MM.1S (cell line): ENCODE data around the gene VSNL1.

Source experiments
- EZH2 ChIP-seq: fragments of 300-600 bp; sonication (generic); optimal IDR thresholded peaks from 2 replicates; pipeline ENCODE3; 2017; ENCODE audit warnings: low read depth, mild to moderate bottlenecking, antibody characterized with exemption, low read length, mixed read lengths
- EZH2phosphoT487 ChIP-seq: fragments of 300-600 bp; sonication (generic); IDR thresholded peaks from 2 replicates; pipeline ENCODE4 v1.6.1; 2018; ENCODE audit warnings: antibody characterized with exemption, low read length
- TF ChIP-seq, protein P1 (sequence below): fragments of 300-600 bp; sonication (generic); IDR thresholded peaks from 2 replicates; pipeline ENCODE4 v1.5.1; 2016; ENCODE audit warnings: antibody characterized with exemption, low read length, mixed read lengths

- TF ChIP-seq, protein P1, sequence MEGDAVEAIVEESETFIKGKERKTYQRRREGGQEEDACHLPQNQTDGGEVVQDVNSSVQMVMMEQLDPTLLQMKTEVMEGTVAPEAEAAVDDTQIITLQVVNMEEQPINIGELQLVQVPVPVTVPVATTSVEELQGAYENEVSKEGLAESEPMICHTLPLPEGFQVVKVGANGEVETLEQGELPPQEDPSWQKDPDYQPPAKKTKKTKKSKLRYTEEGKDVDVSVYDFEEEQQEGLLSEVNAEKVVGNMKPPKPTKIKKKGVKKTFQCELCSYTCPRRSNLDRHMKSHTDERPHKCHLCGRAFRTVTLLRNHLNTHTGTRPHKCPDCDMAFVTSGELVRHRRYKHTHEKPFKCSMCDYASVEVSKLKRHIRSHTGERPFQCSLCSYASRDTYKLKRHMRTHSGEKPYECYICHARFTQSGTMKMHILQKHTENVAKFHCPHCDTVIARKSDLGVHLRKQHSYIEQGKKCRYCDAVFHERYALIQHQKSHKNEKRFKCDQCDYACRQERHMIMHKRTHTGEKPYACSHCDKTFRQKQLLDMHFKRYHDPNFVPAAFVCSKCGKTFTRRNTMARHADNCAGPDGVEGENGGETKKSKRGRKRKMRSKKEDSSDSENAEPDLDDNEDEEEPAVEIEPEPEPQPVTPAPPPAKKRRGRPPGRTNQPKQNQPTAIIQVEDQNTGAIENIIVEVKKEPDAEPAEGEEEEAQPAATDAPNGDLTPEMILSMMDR, result no peak
- no peak for TF ChIP-seq EZH2
- no peak for TF ChIP-seq EZH2phosphoT487
Measured at GRCh38 chr2:17591846-17592245, 51.4 kb downstream of the VSNL1 start.
